HCT116 (cell line): ENCODE data around the gene ALDH5A1. TPM values are rescaled to one million over a fixed set of nuclear protein-coding genes. Genes with fewer than 3 reads are reported as not detected.

Experiments
- ATAC-seq: fragments of 200-7000 bp; cut with Tn5 transposase; 2 replicates; pipeline ENCODE4 v1.9.1; 2020; ENCODE audit warnings: mild to moderate bottlenecking, moderate library complexity
- BruUV-seq: library from RNA; stranded (reverse); fragments of 400-500 nt; replicated peaks from 2 replicates; lab custom pipeline; 2021; lab: Mats Ljungman, UMichigan
- CTCF ChIA-PET: fragments of 300-600 bp; sonication (Branson Sonifier 250); formaldehyde crosslinking; loops from one replicate; lab custom pipeline; 2021; ENCODE audit warnings: antibody characterized with exemption; lab: Charles Lee
- POLR2A ChIA-PET: fragments of 300-600, 350-600 bp; sonication (Branson Sonifier 250); formaldehyde crosslinking; loops from one replicate; lab custom pipeline; 2021; ENCODE audit warnings: antibody characterized with exemption; lab: Charles Lee
- RAD21 ChIA-PET, 2 experiments: fragments of 300-600 bp; sonication (Branson Sonifier 250); formaldehyde crosslinking; loops; one replicate each; lab custom pipeline; 2023; ENCODE audit warnings: low total read pairs in 2 of 2; ENCODE audit not compliant: uncharacterized antibody in 2 of 2, unreplicated experiment in 2 of 2, low non-redundant PET in 1 of 2; lab: Charles Lee
- DNase-seq: peaks from one replicate; pipeline ENCODE4 v3.0.0-alpha.2; 2010; ENCODE audit warnings: low read depth, low spot score
- H2AFZ ChIP-seq: fragments of 200-600 bp; shearing (Covaris generic), sonication (generic); 2 replicates; pipeline ENCODE4 v1.6.1; 2017; ENCODE audit warnings: low read depth, mixed run types, mixed read lengths, antibody characterized with exemption, low read length; ENCODE audit not compliant: poor library complexity, severe bottlenecking
- H3K27ac ChIP-seq: 2 replicates; pipeline ENCODE4 v1.5.1; 2012; ENCODE audit warnings: low read depth, low read length
- H3K27me3 ChIP-seq: fragments of 200-600 bp; sonication (generic); 2 replicates; pipeline ENCODE4 v1.6.1; 2016; ENCODE audit warnings: mixed run types, low read length, mixed read lengths; ENCODE audit not compliant: insufficient read depth
- H3K36me3 ChIP-seq, 2 experiments: fragments of 200-500 bp in 1 of 2; fragments of 200-600 bp in 1 of 2; sonication (Bioruptor generic) in 1 of 2; sonication (generic) in 1 of 2; 2 replicates each; pipeline versions ENCODE4 v1.5.1 to v1.6.1; 2014 to 2016; ENCODE audit warnings: low read length in 2 of 2, inconsistent platforms in 1 of 2, mixed read lengths in 1 of 2, mixed run types in 1 of 2; ENCODE audit not compliant: insufficient read depth in 2 of 2, control insufficient read depth in 1 of 2
- H3K4me1 ChIP-seq, 2 experiments: fragments of 200-600 bp in 1 of 2; sonication (generic) in 1 of 2; 2 replicates each; pipeline versions ENCODE4 v1.5.1 to v1.6.1; 2012 to 2017; ENCODE audit warnings: low read length in 2 of 2, inconsistent platforms in 1 of 2, mild to moderate bottlenecking in 1 of 2, mixed read lengths in 1 of 2, mixed run types in 1 of 2, moderate library complexity in 1 of 2; ENCODE audit not compliant: insufficient read depth in 2 of 2, control insufficient read depth in 1 of 2
- H3K4me2 ChIP-seq: fragments of 200-600 bp; sonication (generic); 2 replicates; pipeline ENCODE4 v1.6.1; 2017; ENCODE audit warnings: mixed run types, low read length, mixed read lengths
- H3K4me3 ChIP-seq, 2 experiments: fragments of 200-600 bp in 1 of 2; sonication (generic) in 1 of 2; replicated peaks in 1 of 2; 2 replicates each; pipeline ENCODE4 v1.5.1; 2011 to 2016; ENCODE audit warnings: low read length in 2 of 2, control low read depth in 1 of 2, low read depth in 1 of 2, mild to moderate bottlenecking in 1 of 2, mixed read lengths in 1 of 2, mixed run types in 1 of 2
- H3K79me2 ChIP-seq: fragments of 200-600 bp; sonication (generic); 2 replicates; pipeline ENCODE4 v1.6.1; 2017; ENCODE audit warnings: mild to moderate bottlenecking, mixed run types, low read length, moderate library complexity, mixed read lengths; ENCODE audit not compliant: insufficient read depth
- H3K9ac ChIP-seq: fragments of 200-600 bp; sonication (generic); 2 replicates; pipeline ENCODE4 v1.6.1; 2016; ENCODE audit warnings: low read length, mixed read lengths
- H3K9me2 ChIP-seq: fragments of 200-600 bp; sonication (generic), shearing (Covaris generic); 2 replicates; pipeline ENCODE4 v1.6.1; 2017; ENCODE audit warnings: mixed run types, mild to moderate bottlenecking, moderate library complexity; ENCODE audit not compliant: insufficient read depth
- H3K9me3 ChIP-seq, 2 experiments: fragments of 200-500 bp in 1 of 2; fragments of 200-600 bp in 1 of 2; sonication (Bioruptor generic) in 1 of 2; sonication (generic) in 1 of 2; 2 replicates each; pipeline ENCODE4 v1.6.1; 2014 to 2017; ENCODE audit warnings: low read length in 2 of 2, mixed read lengths in 2 of 2, inconsistent platforms in 1 of 2, low read depth in 1 of 2, mild to moderate bottlenecking in 1 of 2, mixed run types in 1 of 2, moderate library complexity in 1 of 2; ENCODE audit not compliant: control insufficient read depth in 1 of 2, insufficient read depth in 1 of 2
- H4K20me1 ChIP-seq: fragments of 200-600 bp; sonication (generic), shearing (Covaris generic); 2 replicates; pipeline ENCODE4 v1.6.1; 2017; ENCODE audit warnings: mixed run types, mild to moderate bottlenecking, moderate library complexity; ENCODE audit not compliant: insufficient read depth
- CBX3 ChIP-seq: IDR thresholded peaks from 2 replicates; pipeline ENCODE4 v1.6.1; 2012; ENCODE audit warnings: low read depth
- CEBPB ChIP-seq: IDR thresholded peaks from 2 replicates; pipeline ENCODE4 v1.6.1; 2012; ENCODE audit warnings: low read depth
- EGR1 ChIP-seq: IDR thresholded peaks from 2 replicates; pipeline ENCODE4 v1.6.1; 2012; ENCODE audit warnings: low read depth
- EZH2 ChIP-seq: fragments of 200-600 bp; sonication (generic); IDR thresholded peaks from 2 replicates; pipeline ENCODE4 v1.6.1; 2017; ENCODE audit warnings: antibody characterized with exemption, mixed run types
- EZH2phosphoT487 ChIP-seq: fragments of 200-600 bp; IDR thresholded peaks from 2 replicates; pipeline ENCODE4 v1.6.1; 2018; ENCODE audit warnings: antibody characterized with exemption, borderline replicate concordance
- FOSL1 ChIP-seq: IDR thresholded peaks from 2 replicates; pipeline ENCODE4 v1.6.1; 2012; ENCODE audit warnings: low read depth
- JUND ChIP-seq: IDR thresholded peaks from 2 replicates; pipeline ENCODE4 v1.6.1; 2012
- POLR2A ChIP-seq: IDR thresholded peaks from 2 replicates; pipeline ENCODE4 v1.7.0; 2011; ENCODE audit warnings: borderline replicate concordance; ENCODE audit not compliant: insufficient read depth, insufficient read length; ENCODE audit errors: extremely low read depth
- RAD21 ChIP-seq: IDR thresholded peaks from 2 replicates; pipeline ENCODE4 v1.6.1; 2012; ENCODE audit warnings: low read depth, mild to moderate bottlenecking
- REST ChIP-seq: IDR thresholded peaks from 2 replicates; pipeline ENCODE4 v1.6.1; 2012; ENCODE audit warnings: low read depth
- SIN3A ChIP-seq: IDR thresholded peaks from 2 replicates; pipeline ENCODE4 v1.6.1; 2012; ENCODE audit warnings: low read depth
- SP1 ChIP-seq: IDR thresholded peaks from 2 replicates; pipeline ENCODE4 v1.6.1; 2012; ENCODE audit warnings: low read depth
- SRF ChIP-seq: IDR thresholded peaks from 2 replicates; pipeline ENCODE4 v1.6.1; 2012; ENCODE audit warnings: low read depth
- TCF7L2 ChIP-seq: IDR thresholded peaks from 2 replicates; pipeline ENCODE4 v1.7.0; 2011; ENCODE audit warnings: borderline replicate concordance, inconsistent platforms; ENCODE audit not compliant: insufficient read depth, insufficient read length; ENCODE audit errors: extremely low read depth
- YY1 ChIP-seq: IDR thresholded peaks from 2 replicates; pipeline ENCODE4 v1.6.1; 2011; ENCODE audit warnings: low read length, low read depth, moderate library complexity, mild to moderate bottlenecking; ENCODE audit not compliant: insufficient replicate concordance; ENCODE audit errors: extremely low read depth
- intact Hi-C: fragments of 100-400 bp; cut with micrococcal nuclease; formaldehyde crosslinking; loops from 2 replicates; pipeline ENCODE4 v1.10.0; 2022
- total RNA-seq: library from RNA; stranded (reverse); gene quantifications from one replicate; pipeline ENCODE4 v1.2.1, GENCODE V29; 2021; ENCODE audit not compliant: unreplicated experiment
- TF ChIP-seq, protein P1 (sequence below): IDR thresholded peaks from 2 replicates; pipeline ENCODE4 v1.6.1; 2012
- TF ChIP-seq, protein P2 (sequence below): IDR thresholded peaks from 2 replicates; pipeline ENCODE4 v1.6.1; 2011; ENCODE audit warnings: mild to moderate bottlenecking, low read length, moderate library complexity; ENCODE audit not compliant: insufficient replicate concordance; ENCODE audit errors: extremely low read depth
- TF ChIP-seq, protein P3 (sequence below): IDR thresholded peaks from 2 replicates; pipeline ENCODE4 v1.6.1; 2012
- TF ChIP-seq, protein P4 (sequence below), 3 experiments: fragments of 200-600 bp in 1 of 3; sonication (generic) in 1 of 3; IDR thresholded peaks in 2 of 3; conservative IDR thresholded peaks in 1 of 3; 2 replicates each; pipeline ENCODE4 v1.5.1; 2012 to 2017; ENCODE audit warnings: low read depth in 2 of 3, low read length in 2 of 3, antibody characterized with exemption in 1 of 3, borderline replicate concordance in 1 of 3, control low read depth in 1 of 3, mild to moderate bottlenecking in 1 of 3, mixed read lengths in 1 of 3, mixed run types in 1 of 3, moderate library complexity in 1 of 3; ENCODE audit not compliant: insufficient read depth in 1 of 3

The ALDH5A1 gene
- total RNA-seq, 1 experiment from 2014 or later = 10.0 TPM

- no peak overlapping the region for H3K4me2 ChIP-seq
- H3K4me1 ChIP-seq = no peaks in the 10 kb centered on the region
- no peaks in the 10 kb centered on the region for H4K20me1 ChIP-seq
- H3K9me3 ChIP-seq = no peaks in the 10 kb centered on the region
- POLR2A ChIA-PET = no interaction called here
- no peaks in the 10 kb centered on the region for H3K36me3 ChIP-seq
- H2AFZ ChIP-seq = no peak overlapping the region
- intact Hi-C loops = no loop called here
- H3K79me2 ChIP-seq = no peaks in the 10 kb centered on the region
- no peaks in the 10 kb centered on the region for H3K9me2 ChIP-seq
- CTCF ChIA-PET = no interaction called here
- TF ChIP-seq FOSL1 = no peak
- no peak for TF ChIP-seq JUND
- no peak for TF ChIP-seq POLR2A
- no peak for TF ChIP-seq REST
- no peak for TF ChIP-seq SP1
- no peak for TF ChIP-seq EZH2
- no peak for TF ChIP-seq SIN3A
- TF ChIP-seq, protein P1, sequence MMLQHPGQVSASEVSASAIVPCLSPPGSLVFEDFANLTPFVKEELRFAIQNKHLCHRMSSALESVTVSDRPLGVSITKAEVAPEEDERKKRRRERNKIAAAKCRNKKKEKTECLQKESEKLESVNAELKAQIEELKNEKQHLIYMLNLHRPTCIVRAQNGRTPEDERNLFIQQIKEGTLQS = no peak
- no peak for TF ChIP-seq RAD21
- no peak for TF ChIP-seq TCF7L2
- no peak for TF ChIP-seq CEBPB
- TF ChIP-seq, protein P2, sequence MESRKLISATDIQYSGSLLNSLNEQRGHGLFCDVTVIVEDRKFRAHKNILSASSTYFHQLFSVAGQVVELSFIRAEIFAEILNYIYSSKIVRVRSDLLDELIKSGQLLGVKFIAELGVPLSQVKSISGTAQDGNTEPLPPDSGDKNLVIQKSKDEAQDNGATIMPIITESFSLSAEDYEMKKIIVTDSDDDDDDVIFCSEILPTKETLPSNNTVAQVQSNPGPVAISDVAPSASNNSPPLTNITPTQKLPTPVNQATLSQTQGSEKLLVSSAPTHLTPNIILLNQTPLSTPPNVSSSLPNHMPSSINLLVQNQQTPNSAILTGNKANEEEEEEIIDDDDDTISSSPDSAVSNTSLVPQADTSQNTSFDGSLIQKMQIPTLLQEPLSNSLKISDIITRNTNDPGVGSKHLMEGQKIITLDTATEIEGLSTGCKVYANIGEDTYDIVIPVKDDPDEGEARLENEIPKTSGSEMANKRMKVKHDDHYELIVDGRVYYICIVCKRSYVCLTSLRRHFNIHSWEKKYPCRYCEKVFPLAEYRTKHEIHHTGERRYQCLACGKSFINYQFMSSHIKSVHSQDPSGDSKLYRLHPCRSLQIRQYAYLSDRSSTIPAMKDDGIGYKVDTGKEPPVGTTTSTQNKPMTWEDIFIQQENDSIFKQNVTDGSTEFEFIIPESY = no peak
- TF ChIP-seq, protein P3, sequence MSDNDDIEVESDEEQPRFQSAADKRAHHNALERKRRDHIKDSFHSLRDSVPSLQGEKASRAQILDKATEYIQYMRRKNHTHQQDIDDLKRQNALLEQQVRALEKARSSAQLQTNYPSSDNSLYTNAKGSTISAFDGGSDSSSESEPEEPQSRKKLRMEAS = no peak
- no peak for TF ChIP-seq CBX3
- TF ChIP-seq SRF = no peak
- no peak for TF ChIP-seq EGR1
- TF ChIP-seq YY1 = no peak
- TF ChIP-seq EZH2phosphoT487 = no peak
- TF ChIP-seq, protein P4, sequence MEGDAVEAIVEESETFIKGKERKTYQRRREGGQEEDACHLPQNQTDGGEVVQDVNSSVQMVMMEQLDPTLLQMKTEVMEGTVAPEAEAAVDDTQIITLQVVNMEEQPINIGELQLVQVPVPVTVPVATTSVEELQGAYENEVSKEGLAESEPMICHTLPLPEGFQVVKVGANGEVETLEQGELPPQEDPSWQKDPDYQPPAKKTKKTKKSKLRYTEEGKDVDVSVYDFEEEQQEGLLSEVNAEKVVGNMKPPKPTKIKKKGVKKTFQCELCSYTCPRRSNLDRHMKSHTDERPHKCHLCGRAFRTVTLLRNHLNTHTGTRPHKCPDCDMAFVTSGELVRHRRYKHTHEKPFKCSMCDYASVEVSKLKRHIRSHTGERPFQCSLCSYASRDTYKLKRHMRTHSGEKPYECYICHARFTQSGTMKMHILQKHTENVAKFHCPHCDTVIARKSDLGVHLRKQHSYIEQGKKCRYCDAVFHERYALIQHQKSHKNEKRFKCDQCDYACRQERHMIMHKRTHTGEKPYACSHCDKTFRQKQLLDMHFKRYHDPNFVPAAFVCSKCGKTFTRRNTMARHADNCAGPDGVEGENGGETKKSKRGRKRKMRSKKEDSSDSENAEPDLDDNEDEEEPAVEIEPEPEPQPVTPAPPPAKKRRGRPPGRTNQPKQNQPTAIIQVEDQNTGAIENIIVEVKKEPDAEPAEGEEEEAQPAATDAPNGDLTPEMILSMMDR (IDR thresholded peaks at IDR 0.05 in 2 of 3, conservative IDR thresholded peaks at IDR 0.05 in 1 of 3; ENCODE audit: borderline replicate concordance in 1 of 3, insufficient read depth in 1 of 3, low read depth in 2 of 3, low read length in 2 of 3) = no peak
- H3K27me3 ChIP-seq = no peaks in the 10 kb centered on the region
- no peak for ATAC-seq
- no TSS peak for BruUV-seq
- no peak overlapping the region for H3K27ac ChIP-seq
- no peak for DNase-seq
- RAD21 ChIA-PET = no interaction called here
- H3K9ac ChIP-seq = no peak overlapping the region
- no peak overlapping the region for H3K4me3 ChIP-seq
Observed at GRCh38 chr6:24574809-24575208, 80.0 kb downstream of the ALDH5A1 start.
